Esophagus squamous epithelium (tissue), 4 donors: ENCODE results near the gene VAV3.

Source experiments
- CTCF ChIP-seq, 6 experiments: fragments of 450-650 bp in 4 of 6; fragments of 200-600 bp in 2 of 6; sonication (generic) in 2 of 6; IDR thresholded peaks; one replicate each; pipeline ENCODE4 v1.5.1; 2016 to 2019; ENCODE audit warnings: antibody characterized with exemption in 6 of 6, mild to moderate bottlenecking in 4 of 6, moderate library complexity in 4 of 6
- POLR2A ChIP-seq, 4 donors: fragments of 450-650 bp; IDR thresholded peaks; one replicate each; pipeline ENCODE4 v1.6.1; 2017; ENCODE audit warnings: antibody characterized with exemption in 4 of 4, mild to moderate bottlenecking in 4 of 4, moderate library complexity in 3 of 4

GRCh38 chr1:107622535-107622934 is 342.4 kb downstream of the VAV3 start:
- TF ChIP-seq CTCF (IDR thresholded peaks at IDR 0.05): no peak
- TF ChIP-seq POLR2A (IDR thresholded peaks at IDR 0.05): no peak
